Esophagus muscularis mucosa (tissue), 4 donors: Measurements from ENCODE around the gene ACSM2A. TPM values are rescaled to one million over a fixed set of nuclear protein-coding genes. Genes with fewer than 3 reads are reported as not detected.
"Not testable (repeated sequence)": the region's sequence is repeated elsewhere in the genome, so short reads cannot be mapped to it uniquely, and the experiment has no call there.

Experiments
- DNase-seq: peaks from one replicate; pipeline ENCODE4 v3.0.0-alpha.2; 2017; ENCODE audit errors: extremely low spot score
- H3K27ac ChIP-seq, 4 donors: fragments of 200-600 bp; sonication (generic); replicated peaks in 1 of 4; 1 replicate in 3 of 4; 2 replicates in 1 of 4; pipeline ENCODE4 v1.5.1; 2016 to 2019; ENCODE audit warnings: mild to moderate bottlenecking in 1 of 4
- H3K27me3 ChIP-seq, 4 donors: fragments of 200-600 bp; sonication (generic); one replicate each; pipeline versions ENCODE4 v1.5.1 to v1.6.0; 2016 to 2019
- H3K36me3 ChIP-seq, 4 donors: fragments of 200-600 bp; sonication (generic); one replicate each; pipeline ENCODE4 v1.5.1; 2016 to 2019
- H3K4me1 ChIP-seq, 4 donors: fragments of 200-600 bp; sonication (generic); one replicate each; pipeline ENCODE4 v1.5.1; 2016 to 2019
- H3K4me3 ChIP-seq, 4 donors: fragments of 200-600 bp; sonication (generic); 1 replicate in 2 of 4; 2 replicates in 2 of 4; pipeline ENCODE4 v1.5.1; 2016 to 2019; ENCODE audit warnings: mild to moderate bottlenecking in 4 of 4, moderate library complexity in 1 of 4
- H3K9me3 ChIP-seq, 4 donors: fragments of 200-600 bp; sonication (generic); 1 replicate in 3 of 4; 2 replicates in 1 of 4; pipeline ENCODE4 v1.5.1; 2016 to 2019
- CTCF ChIP-seq, 3 experiments: fragments of 200-600 bp in 2 of 3; fragments of 450-650 bp in 1 of 3; sonication (generic) in 2 of 3; IDR thresholded peaks; one replicate each; pipeline ENCODE4 v1.5.1; 2017 to 2019; ENCODE audit warnings: antibody characterized with exemption in 3 of 3, mild to moderate bottlenecking in 2 of 3, moderate library complexity in 1 of 3
- EP300 ChIP-seq: sonication (generic); formaldehyde crosslinking; IDR thresholded peaks from one replicate; pipeline ENCODE4 v1.6.1; 2017; ENCODE audit warnings: antibody characterized with exemption
- POLR2A ChIP-seq: fragments of 450-650 bp; IDR thresholded peaks from one replicate; pipeline ENCODE4 v1.6.1; 2017; ENCODE audit warnings: antibody characterized with exemption, moderate library complexity, mild to moderate bottlenecking, low read depth
- POLR2AphosphoS5 ChIP-seq, 2 donors: sonication (generic); formaldehyde crosslinking; IDR thresholded peaks; one replicate each; pipeline ENCODE4 v1.6.1; 2017; ENCODE audit warnings: antibody characterized with exemption in 2 of 2
- WGBS: methylation state at CpG from one replicate; pipeline ENCODE4 v1.1.5; 2018; 5-methylcytosine and 5-hydroxymethylcytosine counted together
- intact Hi-C: fragments of 100-400 bp; cut with DNase I; formaldehyde crosslinking; loops from one replicate; pipeline ENCODE4 v1.15.1; 2023
- total RNA-seq, 4 donors: library from RNA; depleted of rRNA; stranded (reverse); fragments of >200 nt; gene quantifications; one replicate each; pipeline versions ENCODE4 v1.1.0 to v1.2.1, GENCODE V29; 2016

The ACSM2A gene
- total RNA-seq, 4 donors from 2014 or later, result 1.3 TPM; not detected in 3

DNA sequence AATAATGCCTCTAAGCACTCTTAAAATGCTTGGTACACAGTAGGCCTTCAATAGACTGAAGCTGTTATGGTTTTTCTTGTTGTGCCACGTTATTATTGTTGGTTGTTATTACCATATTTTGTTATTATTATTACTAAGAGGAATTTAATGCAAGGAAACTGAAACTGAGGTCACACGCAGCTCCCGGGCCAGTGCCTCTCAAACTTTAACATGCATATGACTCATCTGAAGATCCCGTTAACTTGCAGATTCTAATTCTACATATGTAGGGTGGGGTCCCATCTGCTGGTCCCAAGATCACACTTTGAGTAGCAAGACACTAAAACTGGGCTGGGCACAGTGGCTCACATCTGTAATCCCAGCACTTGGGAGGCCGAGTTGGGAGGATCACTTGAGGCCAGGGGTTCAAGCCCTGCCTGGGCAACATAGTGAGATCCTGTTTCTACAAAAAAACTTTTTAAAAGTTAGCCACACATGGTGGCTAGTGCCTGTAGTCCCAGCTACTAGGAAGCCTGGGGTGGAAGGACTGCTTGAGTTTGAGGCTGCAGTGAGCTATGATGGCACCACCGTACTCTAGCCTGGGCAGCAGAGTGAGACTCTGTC lies 41.1 kb upstream of the ACSM2A start:
- no peaks in the 10 kb centered on the region for H3K36me3 ChIP-seq
- H3K9me3 ChIP-seq, result no peaks in the 10 kb centered on the region
- intact Hi-C loops, result no loop called here
- DNase-seq, result no peak
- peaks cover 0 to 4% (median 1%) of the 10 kb centered on the region in 4 donors for H3K4me1 ChIP-seq
- 78% methylated on average over 6 of the region's 6 CpGs for WGBS
- no peak overlapping the region for H3K4me3 ChIP-seq
- peak overlapping the region in 1 of 4 donors; percentile 44 for H3K27ac ChIP-seq
- H3K27me3 ChIP-seq, result no peaks in the 10 kb centered on the region
- TF ChIP-seq EP300 (no peak), POLR2A (no peak), CTCF (IDR thresholded peaks at IDR 0.05) (no peak)

DNA sequence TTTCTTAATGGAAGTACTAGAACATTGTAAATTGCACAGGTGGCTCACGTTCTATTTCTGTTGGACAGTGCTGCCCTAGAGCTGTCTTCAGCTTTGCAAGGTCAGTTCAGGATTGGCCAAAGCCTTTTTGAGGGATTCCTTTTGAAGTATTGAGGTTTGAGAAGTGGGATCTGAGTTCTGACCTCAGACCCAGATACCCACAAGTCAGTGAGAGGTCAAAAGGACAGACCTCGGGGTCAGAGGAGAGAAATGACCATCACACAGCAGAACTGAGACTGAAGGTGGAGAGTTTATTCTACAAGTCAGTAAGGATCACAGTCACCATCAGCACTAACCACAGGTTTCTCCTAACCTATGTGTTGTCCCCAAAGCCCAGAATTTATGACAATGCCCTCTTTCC lies 40.3 kb upstream of the ACSM2A start:
- no peak for TF ChIP-seq CTCF (IDR thresholded peaks at IDR 0.05)
- no peak for TF ChIP-seq EP300
- TF ChIP-seq POLR2A, result no peak
- no peak overlapping the region for H3K4me3 ChIP-seq

DNA sequence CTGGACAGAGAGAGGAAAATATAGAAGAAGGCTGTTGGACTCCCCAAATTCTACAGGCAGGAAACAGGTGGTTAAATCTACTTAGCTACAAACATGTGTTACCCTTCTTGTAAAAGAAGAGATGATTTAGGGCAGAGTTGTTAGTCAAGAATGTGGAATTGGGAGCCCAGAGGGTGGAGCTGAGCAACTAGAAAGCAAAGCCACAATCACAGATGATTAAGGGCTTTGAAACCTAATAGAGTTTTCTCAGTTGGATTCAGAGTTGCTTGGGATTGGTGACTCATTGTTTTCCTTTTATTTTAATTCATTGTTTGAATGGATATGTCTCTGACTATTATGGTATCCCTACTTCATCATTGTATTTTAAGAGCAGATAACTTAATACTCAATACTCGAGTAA lies 35.8 kb upstream of the ACSM2A start:
- Histone ChIP-seq H3K27ac (no peak overlapping the region), H3K36me3 (no peaks in the 10 kb centered on the region), H3K4me3 (no peak overlapping the region), H3K9me3 (no peaks in the 10 kb centered on the region), H3K27me3 (no peaks in the 10 kb centered on the region), H3K4me1 (no peaks in the 10 kb centered on the region)
- WGBS, result 77% methylated on average over 1 of the region's 1 CpG
- intact Hi-C loops, result no loop called here
- TF ChIP-seq CTCF (IDR thresholded peaks at IDR 0.05) (no peak), POLR2A (no peak), POLR2AphosphoS5 (IDR thresholded peaks at IDR 0.05) (no peak), EP300 (no peak)
- no peak for DNase-seq

More for the DNA sequence above, 40.3 kb upstream of the ACSM2A start:
- Histone ChIP-seq H3K27ac (no peak overlapping the region), H3K9me3 (no peaks in the 10 kb centered on the region), H3K27me3 (no peaks in the 10 kb centered on the region), H3K4me1 (peaks cover 0 to 4% (median 1%) of the 10 kb centered on the region in 4 donors), H3K36me3 (no peaks in the 10 kb centered on the region)
- intact Hi-C loops, result no loop called here
- WGBS, result 65% methylated on average over 2 of the region's 2 CpGs
- DNase-seq, result no peak

DNA sequence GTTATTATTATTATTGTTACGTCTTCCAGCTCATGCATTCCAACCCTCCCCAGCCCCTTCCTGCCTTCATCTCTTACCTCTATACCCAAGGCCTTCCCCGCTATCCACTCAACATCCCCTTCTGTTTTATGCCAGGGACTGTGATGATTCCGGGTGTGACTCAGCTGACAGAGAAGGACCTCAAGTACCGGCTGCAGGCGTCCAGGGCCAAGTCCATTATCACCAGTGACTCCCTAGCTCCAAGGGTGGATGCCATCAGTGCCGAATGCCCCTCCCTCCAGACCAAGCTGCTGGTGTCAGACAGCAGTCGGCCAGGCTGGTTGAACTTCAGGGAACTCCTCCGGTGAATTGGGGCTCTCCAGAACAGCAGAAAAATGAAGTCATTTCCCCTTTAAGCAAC lies 32.2 kb upstream of the ACSM2A start:
- H3K36me3 ChIP-seq, DNase-seq, H3K9me3 ChIP-seq, H3K27ac ChIP-seq, intact Hi-C loops, H3K4me1 ChIP-seq, H3K4me3 ChIP-seq, H3K27me3 ChIP-seq: not testable (repeated sequence)
- 83% methylated on average over 8 of the region's 8 CpGs for WGBS

GRCh38 chr16:20421748-20422147 lies 29.6 kb upstream of the ACSM2A start:
- H3K36me3 ChIP-seq, DNase-seq, H3K27ac ChIP-seq, H3K4me3 ChIP-seq, intact Hi-C loops, H3K27me3 ChIP-seq, H3K9me3 ChIP-seq, H3K4me1 ChIP-seq: not testable (repeated sequence)
- WGBS, result 78% methylated on average over 2 of the region's 2 CpGs

DNA sequence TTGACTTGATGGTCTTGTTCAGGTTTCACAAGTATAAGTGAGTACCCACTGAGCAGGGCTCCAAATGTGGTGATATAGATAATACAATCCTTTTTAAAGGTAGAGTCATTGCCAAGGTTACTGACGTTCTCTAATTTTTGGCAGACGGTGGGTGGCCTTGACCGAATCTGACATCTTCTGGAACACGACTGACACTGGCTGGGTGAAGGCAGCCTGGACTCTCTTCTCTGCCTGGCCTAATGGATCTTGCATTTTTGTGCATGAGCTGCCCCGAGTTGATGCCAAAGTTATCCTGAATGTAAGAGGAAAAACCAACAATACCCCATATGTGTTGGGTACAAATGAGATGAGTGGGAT lies 27.6 kb upstream of the ACSM2A start:
- H3K4me1 ChIP-seq, DNase-seq, H3K4me3 ChIP-seq, H3K27ac ChIP-seq, intact Hi-C loops, H3K27me3 ChIP-seq, H3K9me3 ChIP-seq, H3K36me3 ChIP-seq: not testable (repeated sequence)
- 84% methylated on average over 5 of the region's 5 CpGs for WGBS
